ENCODE results near the gene RBM4B. TPM values are rescaled to one million over a fixed set of nuclear protein-coding genes. Genes with fewer than 3 reads are reported as not detected.

The RBM4B gene
- total RNA-seq, 2 experiments from 2014 or later: 29.1 to 38.3 TPM

GRCh38 chr11:66720223-66720898 is 42.7 kb upstream of the RBM4B start:
- Histone ChIP-seq H3K79me2 (ENCODE audit: insufficient read depth, low read depth, low read length) (no peaks in the 10 kb centered on the region), H3K9me2 (ENCODE audit: insufficient read depth, low read length) (no peaks in the 10 kb centered on the region), H3K4me1 (ENCODE audit: insufficient read depth, low read length, poor library complexity, severe bottlenecking) (peaks cover 6% of the 10 kb centered on the region), H3K4me2 (ENCODE audit: low read length) (no peak overlapping the region), H3K27ac (ENCODE audit: low read depth, low read length, poor library complexity, severe bottlenecking) (no peak overlapping the region), H3K9me3 (ENCODE audit: low read length) (no peaks in the 10 kb centered on the region), H3K36me3 (ENCODE audit: insufficient read depth, low read length) (no peaks in the 10 kb centered on the region), H3K4me3 (ENCODE audit: low read depth, low read length, poor library complexity, severe bottlenecking) (no peak overlapping the region), H4K20me1 (ENCODE audit: insufficient read depth, low read length) (no peaks in the 10 kb centered on the region), H2AFZ (ENCODE audit: low read length) (no peak overlapping the region)
- ChIA-PET POLR2A (interaction anchor here (0.9 kb wide), 1 partner anchor 20 kb away, joined by 5 read pairs; no protein-coding TSS in a partner anchor), CTCF (ENCODE audit: unreplicated experiment) (interaction anchor here (0.5 kb wide), 1 partner anchor 111 kb away, joined by 3 read pairs; no protein-coding TSS in a partner anchor)
- no peak for TF ChIP-seq EZH2phosphoT487 (IDR thresholded peaks at IDR 0.05; ENCODE audit: borderline replicate concordance, low read depth, low read length)
- no peak for TF ChIP-seq CTCF (conservative IDR thresholded peaks at IDR 0.05; ENCODE audit: low read length)
- intact Hi-C loops (cut with micrococcal nuclease; ENCODE audit: unreplicated experiment): no loop called here
- no peak for DNase-seq (ENCODE audit: low spot score)
- BruUV-seq (replicated peaks): no TSS peak

- CTCF ChIA-PET (ENCODE audit: unreplicated experiment): interaction anchor here (0.5 kb wide), 1 partner anchor 112 kb away, joined by 3 read pairs; no protein-coding TSS in a partner anchor
- Histone ChIP-seq H3K9me3 (ENCODE audit: low read length) (no peaks in the 10 kb centered on the region), H3K9me2 (ENCODE audit: insufficient read depth, low read length) (no peaks in the 10 kb centered on the region), H3K4me1 (ENCODE audit: insufficient read depth, low read length, poor library complexity, severe bottlenecking) (peaks cover 6% of the 10 kb centered on the region), H2AFZ (ENCODE audit: low read length) (no peak overlapping the region), H3K27ac (ENCODE audit: low read depth, low read length, poor library complexity, severe bottlenecking) (no peak overlapping the region), H3K4me2 (ENCODE audit: low read length) (no peak overlapping the region), H3K79me2 (ENCODE audit: insufficient read depth, low read depth, low read length) (no peaks in the 10 kb centered on the region), H3K36me3 (ENCODE audit: insufficient read depth, low read length) (no peaks in the 10 kb centered on the region), H3K4me3 (ENCODE audit: low read depth, low read length, poor library complexity, severe bottlenecking) (no peak overlapping the region), H4K20me1 (ENCODE audit: insufficient read depth, low read length) (no peaks in the 10 kb centered on the region)
- POLR2A ChIA-PET: interaction anchor here (0.6 to 0.9 kb wide), 2 partner anchors 17 to 19 kb away, joined by 3 to 5 read pairs; no protein-coding TSS in a partner anchor
- no peak for DNase-seq (ENCODE audit: low spot score)
- no TSS peak for BruUV-seq (replicated peaks)
- TF ChIP-seq CTCF (conservative IDR thresholded peaks at IDR 0.05; ENCODE audit: low read length): no peak
- no peak for TF ChIP-seq EZH2phosphoT487 (IDR thresholded peaks at IDR 0.05; ENCODE audit: borderline replicate concordance, low read depth, low read length)
- intact Hi-C loops (cut with micrococcal nuclease; ENCODE audit: unreplicated experiment): no loop called here
These were observed 41.6 kb upstream of the RBM4B start for GRCh38 chr11:66719111-66719872.

Measured in OCI-LY7 (cell line).